Left colon (tissue), 2 donors: ENCODE data around the gene MACC1. TPM values are rescaled to one million over a fixed set of nuclear protein-coding genes. Genes with fewer than 3 reads are reported as not detected.

Experiments used
- ATAC-seq: fragments of 200-7000 bp; cut with Tn5 transposase; one replicate; pipeline ENCODE4 v1.9.1; 2020; ENCODE audit warnings: mild to moderate bottlenecking, moderate library complexity
- DNase-seq, 2 donors: peaks; one replicate each; pipeline ENCODE4 v3.0.0-alpha.2; 2020
- intact Hi-C, 2 donors: fragments of 100-400 bp; cut with DNase I in 1 of 2; cut with micrococcal nuclease in 1 of 2; formaldehyde crosslinking; loops; one replicate each; pipeline versions ENCODE4 v1.11.2 to v1.14.0; 2022; cut with DNase I, micrococcal nuclease
- total RNA-seq, 2 donors: library from RNA; stranded (reverse); fragmentation: NEBNext Ultra II Directional; extraction: Animal tissue kit (Norgen Biotek cat#: 25700); gene quantifications; one replicate each; pipeline ENCODE4 v1.2.1, GENCODE V29; 2021
- donor health status: DM: no; HTN: no; CAD: no.
- donor health status: DM: yes; HTN: yes; CAD: no.

Gene MACC1
- total RNA-seq, 2 donors from 2014 or later = 8.9 to 9.7 TPM

- ATAC-seq = peak; percentile 71
- no peak for DNase-seq
- intact Hi-C loops = no loop called here
Observed at GRCh38 chr7:20113427-20114027, 103.7 kb downstream of the MACC1 start.

GRCh38 chr7:20112696-20113095 is 104.5 kb downstream of the MACC1 start:
- intact Hi-C loops = no loop called here
- ATAC-seq (peak; percentile 37), DNase-seq (no peak)

- DNase-seq (no peak), ATAC-seq (peak; percentile 60)
- intact Hi-C loops = no loop called here
Observed at GRCh38 chr7:20111821-20112542, 105.2 kb downstream of the MACC1 start.

- ATAC-seq = peak; percentile 53
Observed at GRCh38 chr7:20107582-20107981, 109.6 kb downstream of the MACC1 start.

GRCh38 chr7:20104696-20105095 is 112.5 kb downstream of the MACC1 start:
- ATAC-seq (no peak), DNase-seq (no peak)
- intact Hi-C loops = no loop called here

More at GRCh38 chr7:20107582-20107981, 109.6 kb downstream of the MACC1 start:
- no peak for DNase-seq
- intact Hi-C loops = no loop called here

GRCh38 chr7:20102982-20103381 is 114.2 kb downstream of the MACC1 start:
- ATAC-seq = no peak
- intact Hi-C loops = no loop called here
- no peak for DNase-seq

- DNase-seq (no peak), ATAC-seq (no peak)
Observed at GRCh38 chr7:20095862-20096261, 121.3 kb downstream of the MACC1 start.

GRCh38 chr7:20095436-20095835 is 121.7 kb downstream of the MACC1 start:
- no peak for DNase-seq
- no peak for ATAC-seq
- intact Hi-C loops = no loop called here

More at GRCh38 chr7:20095862-20096261, 121.3 kb downstream of the MACC1 start:
- intact Hi-C loops = no loop called here

GRCh38 chr7:20089431-20089830 is 127.8 kb downstream of the MACC1 start:
- ATAC-seq (no peak), DNase-seq (no peak)
- intact Hi-C loops = no loop called here

GRCh38 chr7:20085086-20085485 is 132.1 kb downstream of the MACC1 start:
- intact Hi-C loops = no loop called here
- ATAC-seq = no peak
- no peak for DNase-seq

Other genes starting within 250 kb of the MACC1 start
- gene ITGB8, start 113.5 kb upstream of the MACC1 start, total RNA-seq = 1 to 10 TPM; 8.8 to 8.9 TPM